Measurements from ENCODE around the gene SLITRK1.

SLITRK1 gene

GRCh38 chr13:83865161-83866137, 16.8 kb downstream of the SLITRK1 start:
- no peak for DNase-seq

- no peak for DNase-seq
Observed at GRCh38 chr13:83853771-83854170, 28.5 kb downstream of the SLITRK1 start.

GRCh38 chr13:83845106-83845505, 37.2 kb downstream of the SLITRK1 start:
- DNase-seq = no peak

GRCh38 chr13:83839146-83839545, 43.1 kb downstream of the SLITRK1 start:
- no peak for DNase-seq

- no peak for DNase-seq
Observed at GRCh38 chr13:83831796-83832195, 50.5 kb downstream of the SLITRK1 start.

GRCh38 chr13:83829810-83830209, 52.5 kb downstream of the SLITRK1 start:
- DNase-seq = no peak

GRCh38 chr13:83827338-83827737, 54.9 kb downstream of the SLITRK1 start:
- no peak for DNase-seq

Measured in KG1 (cell line).